Esophagus (tissue), 2 donors: Measurements from ENCODE around the gene ADAMTS2. TPM values are rescaled to one million over a fixed set of nuclear protein-coding genes. Genes with fewer than 3 reads are reported as not detected.

Experiments used
- H3K27ac ChIP-seq, 2 donors: one replicate each; pipeline ENCODE4 v1.5.1; 2013; ENCODE audit warnings: low read depth in 2 of 2, mild to moderate bottlenecking in 2 of 2, inconsistent platforms in 1 of 2, low read length in 1 of 2, moderate library complexity in 1 of 2
- H3K27me3 ChIP-seq, 2 donors: one replicate each; pipeline ENCODE4 v1.6.1; 2013; ENCODE audit warnings: low read length in 2 of 2, control low read depth in 1 of 2, mild to moderate bottlenecking in 1 of 2; ENCODE audit not compliant: insufficient read depth in 2 of 2, control insufficient read depth in 1 of 2
- H3K36me3 ChIP-seq, 2 donors: one replicate each; pipeline ENCODE4 v1.6.1; 2013; ENCODE audit warnings: low read length in 1 of 2; ENCODE audit not compliant: control insufficient read depth in 2 of 2, insufficient read depth in 2 of 2
- H3K4me1 ChIP-seq, 2 donors: one replicate each; pipeline ENCODE4 v1.6.1; 2013; ENCODE audit warnings: low read length in 1 of 2; ENCODE audit not compliant: control insufficient read depth in 2 of 2, insufficient read depth in 2 of 2
- H3K4me3 ChIP-seq, 2 donors: one replicate each; pipeline ENCODE4 v1.5.1; 2013; ENCODE audit warnings: low read length in 2 of 2, mild to moderate bottlenecking in 2 of 2, low read depth in 1 of 2, moderate library complexity in 1 of 2
- H3K9me3 ChIP-seq, 2 donors: one replicate each; pipeline ENCODE4 v1.6.1; 2013; ENCODE audit warnings: mild to moderate bottlenecking in 2 of 2, low read depth in 1 of 2, low read length in 1 of 2, moderate library complexity in 1 of 2; ENCODE audit not compliant: control insufficient read depth in 2 of 2, insufficient read depth in 1 of 2
- WGBS, 2 donors: extraction: QIAGEN DNeasy Blood & Tissue Kit; methylation state at CpG; one replicate each; pipeline ENCODE4 v1.1.7; 2013; 5-methylcytosine and 5-hydroxymethylcytosine counted together
- polyA plus RNA-seq, 2 donors: library from polyadenylated mRNA; stranded (reverse); fragments of 200-250 nt; gene quantifications; one replicate each; pipeline ENCODE4 v1.2.3, GENCODE V29; 2013
- donor health status: healthy with polysubstance abuse.
- donor health status: Bipolar disorder and iron deficiency.

Gene ADAMTS2
- polyA plus RNA-seq, 2 donors, result 1.4 to 1.5 TPM

DNA sequence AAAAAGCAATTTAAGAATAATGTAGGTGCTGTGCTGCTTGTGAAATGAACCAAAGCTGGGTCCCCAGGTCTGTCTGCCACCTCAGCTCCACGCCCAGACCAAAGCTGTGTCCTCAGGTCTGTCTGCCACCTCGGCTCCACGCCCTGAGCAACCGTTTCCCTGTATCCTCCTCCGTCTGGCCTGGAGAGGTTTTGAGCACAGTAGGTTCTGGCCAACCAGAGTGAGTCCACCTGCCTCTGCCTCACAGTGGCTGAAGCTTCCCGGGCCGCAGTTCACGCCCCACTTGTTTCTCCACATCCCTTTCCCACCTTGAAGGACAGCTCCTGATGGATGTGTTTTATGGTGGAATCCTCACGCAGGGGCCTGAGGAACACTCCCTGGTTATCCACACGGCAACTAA, 120.5 kb downstream of the ADAMTS2 start:
- Histone ChIP-seq H3K27me3 (no peaks in the 10 kb centered on the region), H3K4me3 (no peak overlapping the region), H3K4me1 (no peaks in the 10 kb centered on the region), H3K9me3 (peaks cover 3 to 12% of the 10 kb centered on the region in 2 donors), H3K27ac (no peak overlapping the region), H3K36me3 (no peaks in the 10 kb centered on the region)
- 95 to 96% methylated on average over 10 of the region's 10 CpGs for WGBS, 2 donors

DNA sequence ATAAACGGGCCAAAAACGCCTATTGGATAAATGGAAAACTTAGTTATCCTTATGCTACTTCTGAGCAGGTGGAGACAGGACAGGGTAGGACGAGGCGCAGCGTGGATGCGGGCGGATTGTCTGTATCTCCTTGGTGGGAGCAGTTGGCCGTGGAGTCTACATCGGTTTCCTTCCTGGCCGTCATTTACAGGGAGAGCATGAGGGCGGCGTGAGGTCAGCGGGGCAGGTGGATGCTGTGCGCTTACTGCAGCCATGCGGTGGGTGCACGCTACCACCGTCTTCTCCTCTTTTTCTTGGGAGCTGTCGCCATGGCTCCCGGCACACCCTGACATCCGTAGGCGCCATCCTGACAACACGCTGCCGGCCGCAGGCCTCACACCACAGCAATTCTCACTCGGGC, 121.3 kb downstream of the ADAMTS2 start:
- Histone ChIP-seq H3K36me3 (no peaks in the 10 kb centered on the region), H3K27me3 (no peaks in the 10 kb centered on the region), H3K4me3 (no peak overlapping the region), H3K9me3 (peaks cover 3 to 12% of the 10 kb centered on the region in 2 donors), H3K27ac (no peak overlapping the region), H3K4me1 (no peaks in the 10 kb centered on the region)
- WGBS, 2 donors, result 96 to 97% methylated on average over 24 to 25 of the region's 25 CpGs

DNA sequence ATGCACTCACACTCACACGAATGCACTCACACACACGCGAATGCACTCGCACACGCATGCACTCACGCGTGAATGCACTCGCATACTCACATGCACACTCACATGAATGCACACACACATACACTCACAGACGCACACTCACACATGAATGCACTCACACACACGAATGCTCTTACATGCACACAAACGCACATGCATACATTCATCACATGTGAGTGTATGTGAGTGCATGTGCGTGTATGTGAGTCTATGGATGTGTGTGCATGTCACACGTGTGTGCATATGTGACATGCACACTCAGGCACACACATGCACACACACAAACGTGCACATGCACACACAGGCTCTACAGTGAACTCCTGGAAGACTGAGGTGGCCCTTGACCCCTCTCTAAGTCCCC, 121.7 kb downstream of the ADAMTS2 start:
- 83 to 87% methylated on average over 14 of the region's 14 CpGs for WGBS, 2 donors
- Histone ChIP-seq H3K4me1 (no peaks in the 10 kb centered on the region), H3K27me3 (no peaks in the 10 kb centered on the region)

DNA sequence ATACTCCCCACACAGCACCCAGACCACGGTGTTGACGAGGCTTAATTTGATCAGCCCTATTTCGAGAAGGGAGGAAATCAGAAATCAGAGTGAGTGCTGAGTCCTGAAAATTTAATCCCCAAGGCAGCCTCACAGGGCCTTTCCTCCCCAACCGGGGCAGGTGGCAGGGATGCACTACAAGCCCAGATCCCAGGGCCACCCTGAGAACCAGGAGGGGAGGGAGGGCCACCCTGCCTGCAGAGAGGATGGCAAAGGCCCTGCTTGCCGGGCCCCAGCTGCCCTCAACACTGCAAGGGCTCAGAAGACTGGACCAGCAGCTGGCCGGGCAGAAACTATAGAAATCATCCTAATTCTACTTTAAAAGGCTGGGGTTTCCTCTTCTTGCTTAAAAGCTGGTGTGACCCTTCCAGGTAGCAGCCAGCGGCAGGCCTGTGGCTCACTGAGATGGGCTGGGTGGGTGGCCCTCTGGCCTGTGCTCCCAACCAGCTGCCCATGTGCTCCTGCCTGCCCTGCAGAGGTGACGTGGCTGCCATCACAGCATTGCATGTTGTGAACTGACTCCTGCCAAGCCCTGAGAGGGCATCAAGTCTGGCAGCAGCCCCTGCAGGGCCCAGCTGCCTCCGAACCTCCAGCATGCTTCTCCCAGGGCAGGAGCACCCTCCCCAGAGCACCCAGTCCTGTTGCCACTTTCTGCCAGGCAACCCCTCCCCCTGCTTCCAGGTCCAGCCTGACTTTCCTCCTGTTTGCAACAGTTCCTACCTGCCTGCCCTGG, 122.8 kb downstream of the ADAMTS2 start:
- WGBS, 2 donors, result 82 to 85% methylated on average over 9 of the region's 9 CpGs
- Histone ChIP-seq H3K4me3 (no peak overlapping the region), H3K27ac (no peak overlapping the region), H3K27me3 (no peaks in the 10 kb centered on the region), H3K4me1 (no peaks in the 10 kb centered on the region), H3K9me3 (peaks cover 3 to 14% of the 10 kb centered on the region in 2 donors), H3K36me3 (no peaks in the 10 kb centered on the region)

More for the DNA sequence above, 121.7 kb downstream of the ADAMTS2 start:
- H3K9me3 ChIP-seq, result peaks cover 3 to 12% of the 10 kb centered on the region in 2 donors
- H3K4me3 ChIP-seq, result no peak overlapping the region
- H3K27ac ChIP-seq, result no peak overlapping the region
- H3K36me3 ChIP-seq, result no peaks in the 10 kb centered on the region

DNA sequence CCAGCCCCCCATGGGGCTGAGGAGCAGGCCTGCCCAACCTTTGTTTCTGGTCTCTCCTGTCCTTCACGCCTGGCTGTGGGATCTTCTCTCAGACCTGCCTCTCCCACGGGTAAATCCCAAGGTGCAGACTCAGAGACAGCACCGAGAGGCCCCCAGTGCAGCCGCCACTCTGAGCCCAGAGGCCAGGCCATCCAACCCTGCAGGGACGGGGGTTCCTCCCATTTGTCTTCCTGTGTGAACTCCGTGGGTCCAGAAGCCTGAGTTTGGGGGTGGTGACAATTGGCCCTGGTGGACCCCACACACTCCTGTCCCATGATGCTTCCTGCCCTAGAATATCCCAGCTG, 123.4 kb downstream of the ADAMTS2 start:
- Histone ChIP-seq H3K27ac (no peak overlapping the region), H3K36me3 (no peaks in the 10 kb centered on the region), H3K4me3 (no peak overlapping the region), H3K9me3 (peaks cover 3 to 14% of the 10 kb centered on the region in 2 donors), H3K27me3 (no peaks in the 10 kb centered on the region), H3K4me1 (no peaks in the 10 kb centered on the region)
- WGBS, 2 donors, result 81 to 86% methylated on average over 6 of the region's 6 CpGs

DNA sequence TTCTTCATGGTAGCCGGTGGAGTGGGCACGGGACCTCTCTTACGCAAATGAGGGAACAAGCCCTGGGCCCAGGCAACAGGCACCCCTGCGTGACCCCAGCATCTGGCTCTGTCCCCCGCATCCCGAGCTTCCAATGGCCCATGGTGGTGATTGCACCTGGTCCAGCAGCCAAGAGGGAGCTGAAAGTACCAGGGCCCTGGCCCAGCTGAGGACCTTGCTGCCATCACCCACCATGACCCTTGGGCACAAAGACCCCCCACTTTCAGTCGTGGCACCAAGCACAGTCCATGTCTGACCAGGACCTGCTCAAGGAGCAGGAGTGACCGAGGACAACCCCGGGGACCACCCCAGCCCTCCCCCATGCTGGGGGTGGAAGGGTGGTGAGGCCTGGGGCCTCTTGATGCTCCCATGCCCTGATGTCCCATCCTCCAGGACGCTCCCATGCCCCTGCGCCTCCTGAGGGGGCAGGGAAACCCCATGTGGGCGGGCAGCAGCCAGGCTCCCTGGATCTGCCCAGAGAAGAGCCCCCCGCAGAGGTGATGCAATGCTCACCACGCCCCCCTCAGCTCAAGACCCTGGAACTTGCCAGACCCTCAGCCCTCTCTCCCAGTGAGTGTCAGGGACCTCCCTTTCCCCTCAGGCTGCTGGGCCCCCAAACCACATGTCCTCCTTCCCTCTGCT, 123.9 kb downstream of the ADAMTS2 start:
- no peak overlapping the region for H3K27ac ChIP-seq
- peaks cover 3 to 14% of the 10 kb centered on the region in 2 donors for H3K9me3 ChIP-seq
- no peak overlapping the region for H3K4me3 ChIP-seq
- no peaks in the 10 kb centered on the region for H3K4me1 ChIP-seq
- H3K36me3 ChIP-seq, result no peaks in the 10 kb centered on the region
- H3K27me3 ChIP-seq, result no peaks in the 10 kb centered on the region
- 91% methylated on average over 14 of the region's 14 CpGs for WGBS, 2 donors

DNA sequence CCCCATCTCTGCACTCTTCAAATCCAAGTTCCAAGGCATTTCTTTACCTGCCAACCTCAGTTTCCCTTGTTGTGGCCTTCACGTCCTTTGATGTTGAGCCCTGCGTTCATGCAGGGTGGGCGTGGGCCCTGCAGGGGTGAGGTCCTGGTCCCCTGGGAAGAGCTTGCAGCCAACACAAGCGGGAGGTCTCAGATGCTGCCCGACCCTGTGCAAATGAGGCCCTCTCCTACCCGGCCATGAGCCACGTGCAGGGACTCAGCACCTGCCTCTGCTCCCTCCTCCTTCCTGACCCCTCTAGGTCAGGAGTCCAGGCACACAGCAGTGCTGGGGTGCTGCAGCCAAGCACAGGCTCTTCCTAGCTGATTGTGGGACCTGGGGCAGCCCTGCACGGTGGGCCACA, 124.5 kb downstream of the ADAMTS2 start:
- Histone ChIP-seq H3K9me3 (peaks cover 3 to 14% of the 10 kb centered on the region in 2 donors), H3K27ac (no peak overlapping the region), H3K36me3 (no peaks in the 10 kb centered on the region), H3K27me3 (no peaks in the 10 kb centered on the region), H3K4me3 (no peak overlapping the region), H3K4me1 (no peaks in the 10 kb centered on the region)
- 71 to 87% methylated on average over 8 of the region's 8 CpGs for WGBS, 2 donors

DNA sequence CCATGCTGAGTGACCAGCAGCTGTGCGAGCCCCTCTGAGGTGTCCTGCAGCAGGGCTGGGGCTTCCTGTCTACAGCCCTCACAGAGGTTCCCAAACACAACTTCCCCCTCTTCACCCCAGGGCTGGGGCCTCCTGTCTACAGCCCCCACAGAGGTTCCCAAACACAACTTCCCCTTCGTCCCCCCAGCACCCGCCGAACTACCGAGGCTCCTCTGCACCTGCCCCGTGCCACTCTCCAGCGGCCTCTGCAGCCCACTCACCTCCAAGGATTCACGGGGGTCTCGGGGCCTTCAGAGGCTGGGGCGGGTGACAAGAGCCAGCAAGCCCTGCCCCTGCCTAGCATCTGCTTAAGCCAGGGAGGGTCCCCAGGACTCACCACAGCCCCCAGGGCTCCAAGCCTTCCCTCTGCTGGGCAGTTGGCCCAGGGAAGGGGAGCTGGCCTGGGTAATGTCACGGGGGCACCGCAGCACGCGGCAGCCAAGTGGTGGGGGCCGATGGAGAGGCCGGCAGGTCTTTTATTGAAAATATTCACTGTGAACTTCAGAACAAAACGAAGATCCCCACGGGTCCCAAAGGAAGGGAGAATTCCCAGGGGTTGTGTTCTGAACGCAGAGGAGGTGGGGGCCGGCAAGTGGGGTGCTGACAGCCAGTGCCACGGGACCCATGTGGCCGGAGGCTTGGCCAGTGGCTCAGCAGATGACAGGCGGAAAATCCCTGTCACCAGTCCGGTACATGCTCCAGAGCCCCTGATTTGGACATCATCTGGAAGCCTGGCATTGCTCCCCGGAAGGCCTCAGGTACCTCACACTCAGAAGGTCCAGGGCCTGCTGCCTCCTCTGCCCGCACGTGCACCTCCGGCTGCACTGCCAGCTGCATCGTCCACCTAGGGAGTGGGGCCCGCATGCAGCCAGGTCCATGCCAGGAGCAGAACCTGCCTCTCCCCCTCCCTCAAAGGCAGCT, 125.3 kb downstream of the ADAMTS2 start:
- no peak overlapping the region for H3K27ac ChIP-seq
- WGBS, 2 donors, result 78 to 82% methylated on average over 30 of the region's 30 CpGs
- peaks cover 3 to 14% of the 10 kb centered on the region in 2 donors for H3K9me3 ChIP-seq
- no peak overlapping the region for H3K4me3 ChIP-seq
- H3K36me3 ChIP-seq, result no peaks in the 10 kb centered on the region
- no peaks in the 10 kb centered on the region for H3K27me3 ChIP-seq
- H3K4me1 ChIP-seq, result no peaks in the 10 kb centered on the region

DNA sequence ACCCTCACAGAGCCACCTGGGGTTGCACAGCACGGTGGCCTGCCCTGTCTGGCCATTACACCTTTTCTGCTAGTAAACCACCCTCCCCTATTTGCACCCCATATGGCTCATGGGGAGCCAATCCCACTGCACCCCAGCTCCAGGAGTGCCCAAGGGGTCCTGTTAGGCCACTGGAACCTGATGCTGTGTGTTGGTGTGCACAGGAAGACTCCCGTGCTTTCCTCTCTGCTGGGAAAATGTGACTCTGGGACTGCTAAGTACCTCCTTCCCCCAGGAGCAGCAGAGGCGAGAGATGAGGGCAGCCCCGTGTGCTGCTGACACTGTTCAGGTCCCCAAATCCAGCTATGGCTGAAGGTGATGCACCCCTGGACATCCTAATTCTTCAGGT, 126.3 kb downstream of the ADAMTS2 start:
- Histone ChIP-seq H3K4me1 (no peaks in the 10 kb centered on the region), H3K9me3 (peaks cover under 1 to 8% of the 10 kb centered on the region in 2 donors), H3K27me3 (no peaks in the 10 kb centered on the region), H3K36me3 (no peaks in the 10 kb centered on the region), H3K27ac (no peak overlapping the region), H3K4me3 (no peak overlapping the region)
- 73 to 84% methylated on average over 4 of the region's 4 CpGs for WGBS, 2 donors
